Mesothelial cell of epicardium (in vitro differentiated cells): ENCODE results near the gene SPG11. TPM values are rescaled to one million over a fixed set of nuclear protein-coding genes. Genes with fewer than 3 reads are reported as not detected.

ENCODE experiments used
- DNase-seq, 2 experiments: peaks; one replicate each; pipeline ENCODE4 v3.0.0; 2021; ENCODE audit warnings: low spot score in 2 of 2; ENCODE audit not compliant: unreplicated experiment in 2 of 2
- H3K27ac Mint-ChIP-seq: 2 replicates; pipeline ENCODE4 v1.8.0; 2021; ENCODE audit warnings: mixed read lengths
- H3K27me3 Mint-ChIP-seq: 2 replicates; pipeline ENCODE4 v1.8.0; 2021; ENCODE audit warnings: low read depth, mixed read lengths
- H3K36me3 Mint-ChIP-seq: 2 replicates; pipeline ENCODE4 v1.8.0; 2021; ENCODE audit warnings: mixed read lengths
- H3K4me1 Mint-ChIP-seq: 2 replicates; pipeline ENCODE4 v1.8.0; 2021; ENCODE audit warnings: mixed read lengths
- H3K4me3 Mint-ChIP-seq: 2 replicates; pipeline ENCODE4 v1.8.0; 2021; ENCODE audit warnings: mild to moderate bottlenecking, moderate library complexity, mixed read lengths
- H3K9me3 Mint-ChIP-seq: 2 replicates; pipeline ENCODE4 v1.8.0; 2021; ENCODE audit warnings: mixed read lengths
- total RNA-seq: library from RNA; stranded (reverse); gene quantifications from 3 replicates; pipeline ENCODE4 v1.2.1, GENCODE V29; 2021
- TF ChIP-seq, protein P1 (sequence below): fragments of 200-600 bp; sonication (generic); IDR thresholded peaks from one replicate; pipeline ENCODE4 v1.5.0; 2021; ENCODE audit warnings: antibody characterized with exemption; ENCODE audit not compliant: unreplicated experiment

SPG11 gene
- total RNA-seq, 1 donor from 2014 or later: 84.6 TPM

DNA sequence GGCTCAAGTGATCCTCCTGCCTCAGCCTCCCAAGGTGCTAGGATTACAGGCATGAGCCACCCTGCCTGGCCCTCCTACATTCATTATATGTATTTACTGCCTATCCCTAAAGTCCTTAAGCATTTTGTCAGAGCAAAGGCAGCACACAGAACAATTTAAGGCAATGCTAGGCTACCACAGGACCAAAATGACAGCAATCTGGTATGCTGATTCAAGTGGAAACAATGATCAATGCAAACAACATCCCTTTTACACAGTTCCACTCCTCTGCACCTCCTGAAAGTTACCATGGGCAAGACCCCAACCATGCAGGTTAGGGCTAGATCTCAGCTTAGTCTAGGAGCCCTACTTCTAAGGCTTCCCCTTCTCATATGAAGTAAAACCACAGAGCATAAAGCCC is 40.3 kb downstream of the SPG11 start:
- DNase-seq: no peak
- H3K9me3 Mint-ChIP-seq: no peaks in the 10 kb centered on the region
- peaks cover 43% of the 10 kb centered on the region for H3K36me3 Mint-ChIP-seq
- no peak overlapping the region for H3K27ac Mint-ChIP-seq
- H3K4me3 Mint-ChIP-seq: no peak overlapping the region
- H3K27me3 Mint-ChIP-seq: no peaks in the 10 kb centered on the region
- TF ChIP-seq, protein P1, sequence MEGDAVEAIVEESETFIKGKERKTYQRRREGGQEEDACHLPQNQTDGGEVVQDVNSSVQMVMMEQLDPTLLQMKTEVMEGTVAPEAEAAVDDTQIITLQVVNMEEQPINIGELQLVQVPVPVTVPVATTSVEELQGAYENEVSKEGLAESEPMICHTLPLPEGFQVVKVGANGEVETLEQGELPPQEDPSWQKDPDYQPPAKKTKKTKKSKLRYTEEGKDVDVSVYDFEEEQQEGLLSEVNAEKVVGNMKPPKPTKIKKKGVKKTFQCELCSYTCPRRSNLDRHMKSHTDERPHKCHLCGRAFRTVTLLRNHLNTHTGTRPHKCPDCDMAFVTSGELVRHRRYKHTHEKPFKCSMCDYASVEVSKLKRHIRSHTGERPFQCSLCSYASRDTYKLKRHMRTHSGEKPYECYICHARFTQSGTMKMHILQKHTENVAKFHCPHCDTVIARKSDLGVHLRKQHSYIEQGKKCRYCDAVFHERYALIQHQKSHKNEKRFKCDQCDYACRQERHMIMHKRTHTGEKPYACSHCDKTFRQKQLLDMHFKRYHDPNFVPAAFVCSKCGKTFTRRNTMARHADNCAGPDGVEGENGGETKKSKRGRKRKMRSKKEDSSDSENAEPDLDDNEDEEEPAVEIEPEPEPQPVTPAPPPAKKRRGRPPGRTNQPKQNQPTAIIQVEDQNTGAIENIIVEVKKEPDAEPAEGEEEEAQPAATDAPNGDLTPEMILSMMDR: no peak
- peaks cover 4% of the 10 kb centered on the region for H3K4me1 Mint-ChIP-seq

DNA sequence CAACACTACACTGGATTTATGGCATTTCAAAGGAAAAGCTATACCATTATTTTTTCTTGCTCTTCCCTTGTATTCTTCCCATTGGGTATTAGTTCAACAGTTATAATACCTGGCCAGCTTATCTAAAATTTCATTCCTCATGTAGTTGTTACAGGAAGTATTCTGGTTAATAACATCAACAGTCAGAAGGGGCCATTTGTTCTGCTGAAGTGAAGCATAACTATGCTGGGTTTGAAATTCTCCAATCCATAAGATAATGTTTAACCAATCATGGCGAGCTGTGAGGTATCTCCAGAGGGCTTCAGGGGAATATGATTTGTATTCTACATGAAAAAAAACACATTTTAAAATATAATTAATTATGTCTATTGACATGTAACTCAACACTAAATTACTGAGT is 43.4 kb downstream of the SPG11 start:
- Mint-ChIP-seq H3K9me3 (no peaks in the 10 kb centered on the region), H3K27ac (no peak overlapping the region), H3K27me3 (no peaks in the 10 kb centered on the region), H3K4me3 (no peak overlapping the region), H3K36me3 (peaks cover 45% of the 10 kb centered on the region), H3K4me1 (no peaks in the 10 kb centered on the region)
- TF ChIP-seq, protein P1: no peak
- DNase-seq: no peak

DNA sequence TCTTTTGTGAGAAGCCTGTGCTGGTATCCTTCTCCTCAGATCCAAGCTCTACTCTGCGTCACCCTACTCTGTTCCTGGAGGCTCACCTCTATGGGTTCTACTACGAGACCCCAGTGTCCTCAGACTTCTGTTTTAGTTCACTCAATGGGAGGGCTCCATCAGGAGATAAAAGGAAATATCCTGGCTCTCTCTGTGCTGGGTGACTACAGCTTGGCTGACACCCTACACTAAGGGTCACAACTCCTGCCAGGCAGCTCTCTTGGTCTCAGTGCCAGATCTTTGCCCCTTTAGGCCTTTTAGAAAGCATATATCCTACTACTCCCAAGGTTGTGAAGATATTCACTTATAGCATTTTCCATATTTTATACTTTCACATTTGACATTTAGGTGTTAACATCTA is 46.5 kb downstream of the SPG11 start:
- Mint-ChIP-seq H3K36me3 (peaks cover 58% of the 10 kb centered on the region), H3K9me3 (no peaks in the 10 kb centered on the region), H3K4me1 (no peaks in the 10 kb centered on the region), H3K27ac (no peak overlapping the region), H3K4me3 (no peak overlapping the region), H3K27me3 (no peaks in the 10 kb centered on the region)
- DNase-seq: no peak
- TF ChIP-seq, protein P1: no peak

DNA sequence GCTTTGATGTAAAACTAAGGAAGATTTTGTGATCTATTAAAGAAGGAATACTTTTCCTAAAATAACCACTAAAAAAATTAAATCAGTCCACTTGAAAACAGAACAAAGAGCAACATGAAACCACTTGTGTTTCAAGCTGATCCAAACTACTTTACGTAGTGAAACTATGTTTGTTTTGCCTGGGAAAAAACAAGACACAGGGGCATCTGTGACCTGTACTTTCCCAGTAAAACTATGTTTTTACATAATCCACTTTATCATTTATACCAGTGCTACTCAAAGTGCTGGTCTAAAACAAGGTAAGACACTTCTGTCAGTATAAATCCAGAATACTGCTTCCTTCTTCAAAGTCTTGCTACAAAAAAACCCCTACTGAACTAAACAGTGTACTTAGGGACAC is 56.7 kb downstream of the SPG11 start:
- Mint-ChIP-seq H3K4me1 (no peaks in the 10 kb centered on the region), H3K27me3 (no peaks in the 10 kb centered on the region), H3K27ac (no peak overlapping the region), H3K9me3 (no peaks in the 10 kb centered on the region), H3K4me3 (no peak overlapping the region), H3K36me3 (peaks cover 53% of the 10 kb centered on the region)
- no peak for DNase-seq
- TF ChIP-seq, protein P1: no peak

DNA sequence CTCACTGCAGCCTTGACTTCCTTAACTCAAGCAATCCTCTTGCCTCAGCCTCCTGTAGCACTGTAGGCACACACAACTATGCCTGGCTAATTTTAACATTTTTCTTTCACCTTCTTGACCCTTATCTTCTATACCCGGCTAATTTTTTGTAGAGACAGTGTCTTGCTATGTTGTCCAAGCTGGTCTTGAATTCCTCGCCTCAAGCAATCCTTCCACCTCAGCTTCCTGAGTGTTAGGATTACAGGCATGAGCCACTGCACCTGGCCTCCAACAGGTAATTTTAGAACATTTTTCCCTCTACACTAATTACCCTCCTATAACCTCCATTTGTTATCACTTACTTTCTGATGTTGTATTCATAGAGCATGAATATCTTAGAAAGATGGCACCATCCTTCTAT is 60.3 kb downstream of the SPG11 start:
- Mint-ChIP-seq H3K4me1 (peaks cover 7% of the 10 kb centered on the region), H3K27ac (no peak overlapping the region), H3K9me3 (no peaks in the 10 kb centered on the region), H3K27me3 (no peaks in the 10 kb centered on the region), H3K4me3 (no peak overlapping the region), H3K36me3 (peaks cover 43% of the 10 kb centered on the region)
- TF ChIP-seq, protein P1: no peak
- DNase-seq: no peak

DNA sequence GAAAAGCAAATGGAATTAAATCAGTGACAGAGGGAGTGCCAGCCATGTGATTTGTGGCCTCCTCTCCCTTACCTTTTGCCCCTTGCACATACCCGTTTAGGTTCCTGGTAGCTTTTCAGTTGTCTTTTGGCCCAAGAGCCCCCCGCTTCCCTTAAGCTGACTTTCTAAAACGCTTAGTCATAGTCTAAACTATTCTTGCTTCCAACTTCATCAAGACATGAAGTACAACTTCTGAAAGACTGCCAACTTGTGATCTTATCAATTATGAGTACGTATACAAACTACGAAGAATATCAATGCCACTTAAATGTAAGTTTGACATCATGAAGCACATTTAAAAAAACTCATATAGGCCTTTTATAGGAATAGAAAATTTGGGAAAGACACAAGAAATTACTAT is 64.6 kb downstream of the SPG11 start:
- Mint-ChIP-seq H3K27me3 (no peaks in the 10 kb centered on the region), H3K27ac (peak overlapping the region; percentile 28), H3K4me3 (no peak overlapping the region), H3K36me3 (peaks cover 43% of the 10 kb centered on the region), H3K4me1 (peaks cover 7% of the 10 kb centered on the region), H3K9me3 (no peaks in the 10 kb centered on the region)
- no peak for DNase-seq
- TF ChIP-seq, protein P1: no peak
